Measurements from ENCODE around the gene SLC4A1.

DNA sequence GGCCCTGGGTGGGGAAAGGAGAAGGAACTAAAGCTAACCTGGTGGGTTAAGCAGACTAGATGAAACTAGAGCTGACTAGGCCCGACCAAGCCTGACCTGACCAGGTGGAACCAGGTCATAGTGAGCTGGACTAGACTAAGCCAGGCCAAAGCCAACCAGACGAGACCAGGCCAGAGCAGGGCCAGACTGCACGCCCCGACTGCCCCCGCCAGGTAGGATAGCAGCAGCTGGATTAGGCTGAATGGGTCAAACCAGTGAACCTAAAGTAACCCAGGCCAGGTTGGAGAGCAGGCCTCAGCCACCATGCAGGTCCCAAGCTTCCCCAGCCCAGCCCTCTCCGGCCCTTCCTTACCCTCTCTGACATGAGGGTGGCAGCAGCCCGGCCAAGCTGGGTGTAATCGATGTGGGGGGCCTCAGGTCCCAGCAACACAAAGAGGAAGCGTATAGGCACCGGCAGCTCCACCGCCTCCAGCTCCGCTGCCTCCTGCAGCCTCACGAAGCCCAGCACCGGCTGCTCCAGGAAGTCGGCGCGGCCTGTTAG is 9.1 kb downstream of the SLC4A1 start:
- TF ChIP-seq CTCF (IDR thresholded peaks at IDR 0.05) (no peak), POLR2A (IDR thresholded peaks at IDR 0.05) (no peak)
